Smooth muscle cell (in vitro differentiated cells): Measurements from ENCODE around the gene STK38L. TPM values are rescaled to one million over a fixed set of nuclear protein-coding genes. Genes with fewer than 3 reads are reported as not detected.

Experiments used
- DNase-seq: peaks from one replicate; lab custom pipeline; 2025; ENCODE audit not compliant: unreplicated experiment; lab: John Stamatoyannopoulos, UW
- H2AFZ ChIP-seq: fragments of 200-600 bp; sonication (generic); 2 replicates; pipeline ENCODE4 v1.6.0; 2016; ENCODE audit warnings: antibody characterized with exemption, low read depth, mild to moderate bottlenecking
- H3F3A ChIP-seq: fragments of 200-600 bp; sonication (generic); 2 replicates; pipeline ENCODE4 v1.6.0; 2017; ENCODE audit warnings: antibody characterized with exemption, low read depth
- H3K27ac ChIP-seq: fragments of 200-600 bp; sonication (generic); 2 replicates; pipeline ENCODE4 v1.5.1; 2016; ENCODE audit warnings: low read depth, mild to moderate bottlenecking
- H3K27me3 ChIP-seq: fragments of 200-600 bp; sonication (generic); 2 replicates; pipeline ENCODE4 v1.6.1; 2016; ENCODE audit warnings: low read depth, mild to moderate bottlenecking
- H3K36me3 ChIP-seq: fragments of 200-600 bp; sonication (generic); 2 replicates; pipeline ENCODE4 v1.5.1; 2016; ENCODE audit warnings: low read depth
- H3K4me1 ChIP-seq: fragments of 200-600 bp; sonication (generic); 2 replicates; pipeline ENCODE4 v1.5.1; 2016; ENCODE audit warnings: low read depth
- H3K4me2 ChIP-seq: fragments of 200-600 bp; sonication (generic); 2 replicates; pipeline ENCODE4 v1.6.0; 2016; ENCODE audit warnings: mild to moderate bottlenecking
- H3K4me3 ChIP-seq: fragments of 200-600 bp; sonication (generic); 2 replicates; pipeline ENCODE4 v1.5.1; 2016; ENCODE audit warnings: mild to moderate bottlenecking
- H3K79me2 ChIP-seq: fragments of 200-600 bp; sonication (generic); 2 replicates; pipeline ENCODE4 v1.6.0; 2016; ENCODE audit warnings: low read depth, mild to moderate bottlenecking
- H3K9ac ChIP-seq: fragments of 200-600 bp; sonication (generic); 2 replicates; pipeline ENCODE4 v1.6.0; 2016; ENCODE audit warnings: low read depth
- H3K9me3 ChIP-seq: fragments of 200-600 bp; sonication (generic); replicated peaks from 2 replicates; pipeline ENCODE4 v1.5.1; 2016; ENCODE audit warnings: low read depth
- H4K20me1 ChIP-seq: fragments of 200-600 bp; sonication (generic); 2 replicates; pipeline ENCODE4 v1.6.0; 2016; ENCODE audit warnings: low read depth
- CTCF ChIP-seq: fragments of 200-600 bp; sonication (generic); IDR thresholded peaks from 2 replicates; pipeline ENCODE4 v1.5.1; 2017; ENCODE audit warnings: borderline replicate concordance, mild to moderate bottlenecking, antibody characterized with exemption; ENCODE audit not compliant: insufficient read depth, poor library complexity, severe bottlenecking
- WGBS: methylation state at CpG from one replicate; pipeline ENCODE4 v1.1.7; 2016; ENCODE audit warnings: low lambda C conversion rate; 5-methylcytosine and 5-hydroxymethylcytosine counted together
- polyA plus RNA-seq: library from polyadenylated mRNA; unstranded; fragments of >200 nt; fragmentation: Nextera tagmentation; extraction: Ambion mirVana; gene quantifications from 2 replicates; pipeline ENCODE4 v1.2.1, GENCODE V29; 2016
- total RNA-seq: library from RNA; depleted of rRNA; stranded (reverse); fragments of >200 nt; gene quantifications from 2 replicates; pipeline ENCODE4 v1.2.3, GENCODE V29; 2014

STK38L gene
- total RNA-seq (178 and 190 TPM in 2 replicates), polyA plus RNA-seq (57.8 and 82.7 TPM in 2 replicates)

- 8% methylated on average over 59 of the region's 69 CpGs for WGBS
- DNase-seq, result peak; percentile 80
- Histone ChIP-seq H4K20me1 (peaks cover 40% of the 10 kb centered on the region), H3K36me3 (no peaks in the 10 kb centered on the region), H3K4me1 (peaks cover 18% of the 10 kb centered on the region), H3K79me2 (peaks cover 49% of the 10 kb centered on the region), H3K4me3 (peak within 1 kb of the TSS; percentile 82), H3K4me2 (peak within 1 kb of the TSS; percentile 88), H3K27ac (peak within 1 kb of the TSS; percentile 80), H3K9me3 (no peaks in the 10 kb centered on the region), H3K27me3 (no peaks in the 10 kb centered on the region), H3F3A (peaks cover 11% of the 10 kb centered on the region), H2AFZ (peak within 1 kb of the TSS; percentile 6), H3K9ac (peak within 1 kb of the TSS; percentile 96)
- TF ChIP-seq CTCF, result peak; percentile 14
Measured at GRCh38 chr12:27243804-27244688, at the start of gene STK38L. Gene STK38L, plus strand, starts transcription at chr12:27244286. Its CDS starts 53,435 bp downstream, at chr12:27297721.

- peaks cover 30% of the 10 kb centered on the region for H3F3A ChIP-seq
- H3K27ac ChIP-seq, result peak overlapping the region; percentile 91
- H3K27me3 ChIP-seq, result no peaks in the 10 kb centered on the region
- no peaks in the 10 kb centered on the region for H3K9me3 ChIP-seq
- no peak overlapping the region for H3K4me3 ChIP-seq
- H3K79me2 ChIP-seq, result no peaks in the 10 kb centered on the region
- peak overlapping the region; percentile 53 for H3K9ac ChIP-seq
- no peaks in the 10 kb centered on the region for H4K20me1 ChIP-seq
- no peaks in the 10 kb centered on the region for H3K36me3 ChIP-seq
- peaks cover 21% of the 10 kb centered on the region for H3K4me1 ChIP-seq
- H2AFZ ChIP-seq, result no peak overlapping the region
- H3K4me2 ChIP-seq, result peak overlapping the region; percentile 34
- no peak for DNase-seq
- TF ChIP-seq CTCF, result no peak
- WGBS, result 26% methylated on average over 2 of the region's 2 CpGs
Measured at GRCh38 chr12:27194644-27195043, 49.4 kb upstream of the STK38L start.

GRCh38 chr12:27198036-27198435, 46.0 kb upstream of the STK38L start:
- no peaks in the 10 kb centered on the region for H3K79me2 ChIP-seq
- 43% methylated on average over 3 of the region's 3 CpGs for WGBS
- peaks cover 16% of the 10 kb centered on the region for H3K4me1 ChIP-seq
- H3K4me3 ChIP-seq, result no peak overlapping the region
- H3K36me3 ChIP-seq, result no peaks in the 10 kb centered on the region
- DNase-seq, result no peak
- peak overlapping the region; percentile 28 for H3K4me2 ChIP-seq
- no peaks in the 10 kb centered on the region for H3K27me3 ChIP-seq
- H3F3A ChIP-seq, result peaks cover 7% of the 10 kb centered on the region
- no peaks in the 10 kb centered on the region for H3K9me3 ChIP-seq
- H2AFZ ChIP-seq, result peak overlapping the region; percentile 5
- no peaks in the 10 kb centered on the region for H4K20me1 ChIP-seq
- peak overlapping the region; percentile 28 for H3K27ac ChIP-seq
- no peak overlapping the region for H3K9ac ChIP-seq
- no peak for TF ChIP-seq CTCF
